CD4-positive, alpha-beta memory T cell (primary cell): Measurements from ENCODE around the gene IPO5. TPM values are rescaled to one million over a fixed set of nuclear protein-coding genes. Genes with fewer than 3 reads are reported as not detected.
"Not testable (repeated sequence)": the region's sequence is repeated elsewhere in the genome, so short reads cannot be mapped to it uniquely, and the experiment has no call there.

Source experiments
- CTCF ChIA-PET: fragments of 350-600 bp; sonication (Branson Sonifier 250); formaldehyde crosslinking; loops from one replicate; lab custom pipeline; 2021; ENCODE audit warnings: inconsistent platforms; ENCODE audit not compliant: partially characterized antibody; lab: Charles Lee
- POLR2A ChIA-PET: fragments of 350-600 bp; sonication (Branson Sonifier 250); formaldehyde crosslinking; loops from one replicate; lab custom pipeline; 2021; ENCODE audit not compliant: partially characterized antibody; lab: Charles Lee
- DNase-seq, 5 donors: peaks; one replicate each; pipeline versions ENCODE4 v3.0.0 to v3.0.0-alpha.2; 2020 to 2022; ENCODE audit warnings: mixed read lengths in 1 of 5
- H3K27ac ChIP-seq: one replicate; pipeline ENCODE4 v1.7.0; 2013; ENCODE audit warnings: low read depth, low read length
- H3K27me3 ChIP-seq: 2 replicates; pipeline ENCODE4 v1.7.0; 2013; ENCODE audit warnings: mild to moderate bottlenecking, low read length, moderate library complexity; ENCODE audit not compliant: insufficient read depth
- H3K36me3 ChIP-seq: 2 replicates; pipeline ENCODE4 v1.7.0; 2013; ENCODE audit warnings: mild to moderate bottlenecking, low read length, moderate library complexity; ENCODE audit not compliant: insufficient read depth
- H3K4me1 ChIP-seq: 2 replicates; pipeline ENCODE4 v1.7.0; 2013; ENCODE audit warnings: mild to moderate bottlenecking, low read length, moderate library complexity; ENCODE audit not compliant: insufficient read depth
- H3K4me3 ChIP-seq, 2 donors: one replicate each; pipeline ENCODE4 v1.7.0; 2013; ENCODE audit warnings: low read length in 2 of 2, mild to moderate bottlenecking in 1 of 2
- H3K9me3 ChIP-seq, 2 donors: one replicate each; pipeline ENCODE4 v1.7.0; 2013; ENCODE audit warnings: low read length in 2 of 2, control low read depth in 1 of 2; ENCODE audit not compliant: control insufficient read depth in 1 of 2
- H3K27ac Mint-ChIP-seq, 7 donors: one replicate each; pipeline ENCODE4 v1.8.0; 2020 to 2021; ENCODE audit warnings: mixed read lengths in 7 of 7, mild to moderate bottlenecking in 6 of 7, inconsistent platforms in 3 of 7, moderate library complexity in 3 of 7
- H3K27me3 Mint-ChIP-seq, 2 donors: one replicate each; pipeline ENCODE4 v1.8.0; 2020 to 2021; ENCODE audit warnings: mixed read lengths in 2 of 2
- H3K36me3 Mint-ChIP-seq, 2 donors: one replicate each; pipeline ENCODE4 v1.8.0; 2020 to 2021; ENCODE audit warnings: mixed read lengths in 2 of 2, inconsistent platforms in 1 of 2, mild to moderate bottlenecking in 1 of 2
- H3K4me1 Mint-ChIP-seq, 4 donors: one replicate each; pipeline ENCODE4 v1.8.0; 2020 to 2021; ENCODE audit warnings: mixed read lengths in 4 of 4, mild to moderate bottlenecking in 1 of 4
- H3K4me3 Mint-ChIP-seq, 8 donors: one replicate each; pipeline ENCODE4 v1.8.0; 2020 to 2021; ENCODE audit warnings: mixed read lengths in 8 of 8, mild to moderate bottlenecking in 7 of 8, moderate library complexity in 6 of 8, inconsistent platforms in 3 of 8
- H3K9me3 Mint-ChIP-seq, 8 donors: one replicate each; pipeline ENCODE4 v1.8.0; 2020 to 2021; ENCODE audit warnings: mixed read lengths in 8 of 8, mild to moderate bottlenecking in 5 of 8, inconsistent platforms in 3 of 8, moderate library complexity in 1 of 8
- intact Hi-C: fragments of 100-400 bp; cut with micrococcal nuclease; formaldehyde crosslinking; loops from one replicate; pipeline ENCODE4 v1.15.1; 2023
- polyA plus RNA-seq, 2 donors: library from polyadenylated mRNA; unstranded; fragments of 300-500 nt; fragmentation: Illumina TruSeq; gene quantifications; one replicate each; pipeline ENCODE4 v1.2.3, GENCODE V29; 2021
- total RNA-seq, 2 experiments: library from RNA; stranded (reverse); gene quantifications; one replicate each; pipeline ENCODE4 v1.2.3, GENCODE V29; 2021

IPO5 gene
- total and polyA plus RNA-seq, 4 experiments from 2014 or later: 32.8 to 78.7 (median 58.3) TPM

DNA sequence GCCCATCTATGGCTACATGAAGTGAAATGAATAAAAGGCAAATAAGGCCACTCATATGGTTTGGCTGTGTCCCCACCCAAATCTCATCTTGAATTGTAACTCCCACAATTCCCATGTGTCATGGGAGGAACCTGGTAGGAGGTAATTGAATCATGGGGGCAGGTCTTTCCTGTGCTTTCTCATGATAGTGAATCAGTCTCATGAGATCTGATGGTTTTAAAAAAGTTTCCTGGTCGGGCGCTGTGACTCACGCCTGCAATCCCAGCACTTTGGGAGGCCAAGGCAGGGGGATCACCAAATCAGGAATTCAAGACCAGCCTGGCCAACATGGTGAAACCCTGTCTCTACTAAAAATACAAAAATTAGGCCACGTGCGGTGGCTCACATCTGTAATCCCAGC lies 4.2 kb upstream of the IPO5 start:
- H3K36me3 Mint-ChIP-seq, H3K4me1 ChIP-seq, intact Hi-C loops, H3K9me3 ChIP-seq, H3K27me3 Mint-ChIP-seq, POLR2A ChIA-PET, H3K4me3 ChIP-seq, DNase-seq, CTCF ChIA-PET, H3K4me3 Mint-ChIP-seq, H3K9me3 Mint-ChIP-seq, H3K36me3 ChIP-seq, H3K27ac Mint-ChIP-seq, H3K4me1 Mint-ChIP-seq, H3K27ac ChIP-seq, H3K27me3 ChIP-seq: not testable (repeated sequence)

DNA sequence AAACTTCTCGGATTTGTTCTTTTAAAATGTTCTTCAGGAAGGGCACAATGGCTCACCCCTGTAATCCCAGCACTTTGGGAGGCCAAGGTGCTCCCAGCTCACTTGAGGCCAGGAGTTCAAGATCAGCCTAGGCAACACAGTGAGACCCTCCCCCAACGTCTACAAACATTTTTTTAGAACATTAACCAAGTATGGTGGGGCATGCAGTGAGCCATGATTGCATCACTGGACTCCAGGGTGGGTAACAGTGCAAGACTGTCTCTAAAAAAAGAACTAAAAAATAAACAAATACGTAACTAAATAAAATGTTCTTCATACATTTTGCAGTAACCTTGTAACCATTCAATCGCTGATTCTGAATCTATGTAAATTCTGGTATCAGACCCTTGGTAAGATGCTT lies 2.1 kb upstream of the IPO5 start:
- Histone ChIP-seq H3K4me3 (no peak overlapping the region), H3K27ac (no peak overlapping the region), H3K27me3 (no peaks in the 10 kb centered on the region), H3K4me1 (no peaks in the 10 kb centered on the region), H3K36me3 (no peaks in the 10 kb centered on the region), H3K9me3 (no peaks in the 10 kb centered on the region)
- H3K4me1 Mint-ChIP-seq: no peaks in the 10 kb centered on the region
- no peak overlapping the region for H3K4me3 Mint-ChIP-seq
- peaks cover 0 to 4% of the 10 kb centered on the region in 2 donors for H3K36me3 Mint-ChIP-seq
- CTCF ChIA-PET: no interaction called here
- H3K27ac Mint-ChIP-seq: no peak overlapping the region
- POLR2A ChIA-PET: no interaction called here
- H3K27me3 Mint-ChIP-seq: peaks cover 2 to 5% of the 10 kb centered on the region in 2 donors
- peaks cover 0 to 7% (median 3%) of the 10 kb centered on the region in 8 donors for H3K9me3 Mint-ChIP-seq
- intact Hi-C loops: no loop called here
- DNase-seq: no peak

DNA sequence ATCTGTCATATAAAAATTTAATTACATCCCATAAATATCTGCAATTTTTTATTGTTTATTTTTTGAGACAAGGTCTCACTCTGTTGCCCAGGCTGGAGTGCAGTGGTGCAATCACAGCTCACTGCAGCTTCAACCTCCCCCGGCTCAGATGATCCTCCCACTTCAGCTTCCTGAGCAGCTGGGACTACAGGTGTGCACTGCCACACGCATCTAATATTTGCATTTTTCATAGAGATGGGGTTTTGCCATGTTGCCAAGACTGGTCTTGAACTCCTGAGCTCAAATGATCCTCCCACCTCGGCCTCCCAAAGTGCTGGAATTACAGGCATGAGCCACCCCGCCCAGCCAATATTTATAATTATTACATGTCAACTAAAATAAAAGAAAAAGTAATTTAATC lies 644 bp upstream of the IPO5 start:
- H3K9me3 Mint-ChIP-seq, POLR2A ChIA-PET, DNase-seq, H3K4me3 Mint-ChIP-seq, H3K4me3 ChIP-seq, H3K9me3 ChIP-seq, H3K36me3 Mint-ChIP-seq, CTCF ChIA-PET, H3K27me3 ChIP-seq, H3K36me3 ChIP-seq, intact Hi-C loops, H3K27me3 Mint-ChIP-seq, H3K4me1 Mint-ChIP-seq, H3K4me1 ChIP-seq, H3K27ac ChIP-seq, H3K27ac Mint-ChIP-seq: not testable (repeated sequence)

DNA sequence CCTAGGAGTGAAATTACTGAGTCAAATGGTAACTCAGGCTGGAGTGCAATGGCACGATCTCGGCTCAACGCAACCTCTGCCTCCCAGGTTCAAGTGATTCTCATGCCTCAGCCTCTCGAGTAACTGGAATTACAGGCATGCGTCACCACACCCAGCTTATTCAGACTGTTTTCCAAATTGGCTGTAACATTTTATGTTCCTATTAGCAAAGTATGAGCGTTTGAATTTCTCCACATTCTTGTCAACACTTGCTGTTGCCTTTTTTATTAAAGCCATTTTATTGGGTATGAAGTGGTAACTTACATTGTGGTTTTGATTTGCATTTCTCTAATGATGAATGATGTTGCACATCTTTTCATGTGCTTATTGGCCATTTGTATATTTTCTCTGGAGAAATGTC lies 7.9 kb downstream of the IPO5 start:
- peaks cover 6 to 7% of the 10 kb centered on the region in 2 donors for H3K27me3 Mint-ChIP-seq
- intact Hi-C loops: no loop called here
- no peaks in the 10 kb centered on the region for H3K9me3 Mint-ChIP-seq
- Histone ChIP-seq H3K4me1 (no peaks in the 10 kb centered on the region), H3K27ac (no peak overlapping the region), H3K27me3 (no peaks in the 10 kb centered on the region), H3K36me3 (no peaks in the 10 kb centered on the region), H3K4me3 (no peak overlapping the region), H3K9me3 (no peaks in the 10 kb centered on the region)
- no peaks in the 10 kb centered on the region for H3K36me3 Mint-ChIP-seq
- ChIA-PET POLR2A (no interaction called here), CTCF (no interaction called here)
- DNase-seq: no peak
- no peaks in the 10 kb centered on the region for H3K4me1 Mint-ChIP-seq
- H3K4me3 Mint-ChIP-seq: no peak overlapping the region
- H3K27ac Mint-ChIP-seq: no peak overlapping the region

DNA sequence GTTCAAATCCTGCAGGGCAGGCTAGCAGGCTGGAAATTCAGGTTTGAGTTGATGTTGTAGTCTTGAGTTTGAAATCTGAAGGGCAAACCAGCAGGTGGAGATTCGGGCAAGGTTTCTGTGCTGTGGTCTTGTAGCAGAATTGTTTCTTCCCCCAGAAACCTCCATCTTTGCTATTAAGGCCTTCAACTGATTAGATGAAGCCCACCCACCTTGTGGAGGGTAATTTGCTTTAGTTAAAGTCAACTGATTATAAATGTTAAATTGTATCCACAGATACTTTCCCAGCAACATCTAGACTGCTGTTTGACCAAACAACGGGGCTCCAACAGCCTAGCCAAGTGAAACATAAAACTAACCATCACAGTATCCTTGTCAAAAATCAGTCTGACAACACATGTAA lies 9.4 kb downstream of the IPO5 start:
- CTCF ChIA-PET: no interaction called here
- no peak overlapping the region for H3K27ac Mint-ChIP-seq

DNA sequence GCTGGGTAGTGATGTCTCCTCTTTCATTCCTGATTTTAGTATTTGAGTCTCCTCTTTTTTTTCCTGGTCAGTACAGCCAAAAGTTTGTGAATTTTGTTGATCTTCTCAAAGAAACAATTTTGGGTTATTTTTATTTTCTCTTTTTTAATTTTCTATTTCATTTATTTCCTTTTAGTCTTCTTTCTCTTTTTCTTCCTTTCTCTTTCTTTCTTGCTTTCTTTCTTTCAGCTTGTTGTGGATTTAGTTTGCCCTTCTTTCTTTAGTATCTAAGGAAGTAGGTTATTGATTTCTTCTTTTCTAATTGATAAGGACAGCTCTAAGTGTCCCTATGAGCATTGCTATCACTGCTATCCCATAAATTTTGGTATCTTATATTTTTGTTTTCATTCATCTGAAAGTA lies 13.8 kb downstream of the IPO5 start:
- CTCF ChIA-PET: no interaction called here
- Histone ChIP-seq H3K27me3 (no peaks in the 10 kb centered on the region), H3K4me1 (no peaks in the 10 kb centered on the region), H3K4me3 (no peak overlapping the region), H3K9me3 (no peaks in the 10 kb centered on the region), H3K36me3 (no peaks in the 10 kb centered on the region), H3K27ac (no peak overlapping the region)
- no peak overlapping the region for H3K4me3 Mint-ChIP-seq
- no peaks in the 10 kb centered on the region for H3K9me3 Mint-ChIP-seq
- no peaks in the 10 kb centered on the region for H3K4me1 Mint-ChIP-seq
- H3K27me3 Mint-ChIP-seq: peaks cover 12% of the 10 kb centered on the region in 2 donors
- POLR2A ChIA-PET: no interaction called here
- peaks cover 0 to 4% of the 10 kb centered on the region in 2 donors for H3K36me3 Mint-ChIP-seq
- no peak overlapping the region for H3K27ac Mint-ChIP-seq
- intact Hi-C loops: no loop called here
- DNase-seq: no peak

More for the DNA sequence above, 9.4 kb downstream of the IPO5 start:
- H3K4me3 Mint-ChIP-seq: no peak overlapping the region
- Histone ChIP-seq H3K9me3 (no peaks in the 10 kb centered on the region), H3K4me1 (no peaks in the 10 kb centered on the region), H3K27ac (no peak overlapping the region), H3K36me3 (no peaks in the 10 kb centered on the region), H3K4me3 (no peak overlapping the region), H3K27me3 (no peaks in the 10 kb centered on the region)
- DNase-seq: no peak
- intact Hi-C loops: no loop called here
- H3K9me3 Mint-ChIP-seq: no peaks in the 10 kb centered on the region
- H3K36me3 Mint-ChIP-seq: no peaks in the 10 kb centered on the region
- peaks cover 8 to 12% of the 10 kb centered on the region in 2 donors for H3K27me3 Mint-ChIP-seq
- H3K4me1 Mint-ChIP-seq: no peaks in the 10 kb centered on the region
- POLR2A ChIA-PET: no interaction called here

DNA sequence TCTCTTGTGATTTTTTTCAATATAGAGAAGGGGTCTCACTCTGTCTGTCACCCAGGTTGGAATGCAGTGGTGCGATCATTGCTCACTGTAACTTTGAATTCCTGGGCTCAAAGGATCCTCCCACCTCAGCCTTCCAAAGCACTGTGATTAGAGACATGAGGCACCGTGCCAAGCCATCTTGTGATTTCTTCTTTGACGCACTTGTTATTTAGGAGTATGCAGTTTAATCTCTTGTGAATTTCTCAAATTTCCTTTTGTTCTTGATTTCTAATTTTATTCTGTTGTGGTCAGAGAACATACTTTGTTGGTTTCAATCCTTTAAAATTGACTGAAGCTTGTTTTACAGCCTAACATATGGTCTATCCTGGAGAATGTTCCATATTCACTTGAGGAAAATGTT lies 14.5 kb downstream of the IPO5 start:
- Histone ChIP-seq H3K9me3 (no peaks in the 10 kb centered on the region), H3K4me3 (no peak overlapping the region), H3K4me1 (no peaks in the 10 kb centered on the region), H3K27ac (no peak overlapping the region), H3K36me3 (no peaks in the 10 kb centered on the region), H3K27me3 (no peaks in the 10 kb centered on the region)
- ChIA-PET POLR2A (no interaction called here), CTCF (no interaction called here)
- peaks cover 0 to 4% of the 10 kb centered on the region in 2 donors for H3K36me3 Mint-ChIP-seq
- H3K9me3 Mint-ChIP-seq: no peaks in the 10 kb centered on the region
- no peak overlapping the region for H3K4me3 Mint-ChIP-seq
- H3K27me3 Mint-ChIP-seq: peaks cover 11 to 12% of the 10 kb centered on the region in 2 donors
- intact Hi-C loops: no loop called here
- peak overlapping the region in 1 of 7 donors; percentile 23 for H3K27ac Mint-ChIP-seq
- H3K4me1 Mint-ChIP-seq: no peaks in the 10 kb centered on the region
- DNase-seq: no peak

DNA sequence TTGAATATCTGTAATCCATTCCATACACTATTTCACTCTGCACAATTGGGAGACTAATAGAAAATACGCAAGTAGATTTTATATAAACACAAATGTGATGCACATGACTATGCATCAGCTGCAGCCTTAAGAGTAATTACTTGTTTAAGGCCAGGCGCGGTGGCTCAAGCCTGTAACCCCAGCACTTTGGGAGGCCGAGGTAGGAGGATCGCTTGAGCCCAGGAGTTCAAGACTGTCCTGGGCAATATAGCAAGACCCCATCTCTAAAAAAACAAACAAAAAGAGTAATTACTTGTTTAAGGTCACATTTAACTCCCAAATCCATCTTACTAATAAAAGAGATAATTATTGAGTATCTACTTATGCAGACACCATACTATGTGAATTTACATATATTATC lies 18.0 kb downstream of the IPO5 start:
- CTCF ChIA-PET: no interaction called here
- DNase-seq: no peak
- Mint-ChIP-seq H3K4me1 (peaks cover 2 to 11% (median 4%) of the 10 kb centered on the region in 4 donors), H3K27me3 (peaks cover 4 to 7% of the 10 kb centered on the region in 2 donors), H3K4me3 (no peak overlapping the region), H3K9me3 (no peaks in the 10 kb centered on the region), H3K27ac (no peak overlapping the region), H3K36me3 (peaks cover 3 to 4% of the 10 kb centered on the region in 2 donors)
- POLR2A ChIA-PET: no interaction called here
- H3K4me3 ChIP-seq: no peak overlapping the region
- no peak overlapping the region for H3K27ac ChIP-seq
- no peaks in the 10 kb centered on the region for H3K36me3 ChIP-seq
- no peaks in the 10 kb centered on the region for H3K4me1 ChIP-seq
- intact Hi-C loops: no loop called here
- no peaks in the 10 kb centered on the region for H3K9me3 ChIP-seq
- H3K27me3 ChIP-seq: no peaks in the 10 kb centered on the region
